GF-D8 (cell line): ENCODE data around the gene EEF1AKMT1.
"Not testable (repeated sequence)": the region's sequence is repeated elsewhere in the genome, so short reads cannot be mapped to it uniquely, and the experiment has no call there.

ENCODE experiments used
- DNase-seq: peaks from one replicate; lab custom pipeline; 2025; lab: John Stamatoyannopoulos, UW

Gene EEF1AKMT1

DNA sequence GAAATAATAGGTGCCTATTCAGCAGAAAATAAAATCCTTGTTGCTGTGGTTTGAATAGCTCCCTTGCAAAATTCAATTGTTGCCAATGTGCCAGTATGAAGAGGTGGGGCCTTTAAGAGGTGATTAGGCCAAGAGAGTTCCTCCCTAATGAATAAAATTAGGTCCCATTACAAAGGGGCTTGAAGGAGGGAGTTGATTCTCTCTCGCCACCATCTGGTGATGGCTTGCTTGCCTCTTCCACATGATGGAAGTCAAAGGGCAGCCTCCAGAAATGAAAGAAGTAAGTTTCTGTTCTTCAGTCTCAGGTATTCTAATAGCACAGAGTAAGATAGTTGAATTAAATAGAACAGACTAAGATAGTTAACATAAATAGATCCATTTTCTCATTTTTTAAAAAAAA, 3.0 kb upstream of the EEF1AKMT1 start:
- no peak for DNase-seq

GRCh38 chr13:20775961-20776360, 2.2 kb upstream of the EEF1AKMT1 start:
- DNase-seq = no peak

GRCh38 chr13:20774746-20775145, 985 bp upstream of the EEF1AKMT1 start:
- no peak for DNase-seq

DNA sequence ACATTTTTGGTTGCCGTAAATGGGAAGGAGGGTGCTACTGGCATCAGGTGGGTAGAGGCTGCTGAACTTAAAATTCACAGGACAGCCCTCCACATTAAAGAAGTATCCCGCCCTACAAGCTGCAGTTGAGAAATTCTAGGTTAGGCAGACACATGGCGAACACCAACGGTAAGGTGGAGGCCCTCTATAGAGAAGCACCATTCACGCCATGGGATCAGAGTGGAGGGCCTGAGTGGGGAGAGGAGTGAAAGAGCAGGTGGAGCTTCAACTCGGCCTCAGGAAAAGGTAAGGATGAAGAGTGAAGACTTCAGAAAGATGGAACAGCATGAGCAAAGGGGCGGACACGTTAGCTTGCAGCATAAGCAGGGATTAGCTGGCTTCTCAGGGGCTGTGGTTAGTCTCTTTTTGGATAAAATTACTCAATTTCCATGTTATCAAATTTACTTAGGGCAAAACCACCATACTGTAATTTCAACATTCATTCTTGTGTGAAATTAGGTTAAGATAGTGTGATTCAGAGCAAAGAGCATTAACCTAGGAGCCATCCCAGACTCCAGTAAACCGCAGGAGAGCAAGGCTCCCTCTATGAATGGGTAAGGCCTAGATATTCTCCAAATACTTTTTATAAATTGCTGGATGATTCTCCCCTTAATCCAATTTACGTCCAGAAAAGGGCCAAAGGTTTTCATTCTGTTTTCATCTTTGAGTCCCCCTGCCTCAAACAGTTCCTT, 1.2 kb downstream of the EEF1AKMT1 start:
- peak; percentile 63 for DNase-seq

DNA sequence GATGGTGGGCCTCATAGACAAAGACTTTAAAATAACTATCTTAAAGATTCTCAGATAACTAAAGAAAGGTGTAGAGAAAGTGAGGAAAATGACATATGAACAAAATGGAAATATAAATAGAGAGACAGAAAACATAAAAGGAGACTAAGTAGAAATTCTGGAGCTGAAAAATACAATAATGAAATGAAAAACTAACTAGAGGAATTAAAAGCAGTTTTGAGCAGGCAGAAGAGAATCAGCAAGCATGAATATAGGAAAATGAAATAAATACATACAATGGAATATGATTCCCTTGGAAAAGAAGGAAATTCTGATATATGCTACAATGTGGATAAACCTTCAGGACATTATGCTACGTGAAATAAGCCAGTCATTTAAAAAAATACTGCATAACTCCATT, 3.9 kb downstream of the EEF1AKMT1 start:
- DNase-seq = no peak

GRCh38 chr13:20769091-20769490, 4.7 kb downstream of the EEF1AKMT1 start:
- DNase-seq = peak; percentile 11

DNA sequence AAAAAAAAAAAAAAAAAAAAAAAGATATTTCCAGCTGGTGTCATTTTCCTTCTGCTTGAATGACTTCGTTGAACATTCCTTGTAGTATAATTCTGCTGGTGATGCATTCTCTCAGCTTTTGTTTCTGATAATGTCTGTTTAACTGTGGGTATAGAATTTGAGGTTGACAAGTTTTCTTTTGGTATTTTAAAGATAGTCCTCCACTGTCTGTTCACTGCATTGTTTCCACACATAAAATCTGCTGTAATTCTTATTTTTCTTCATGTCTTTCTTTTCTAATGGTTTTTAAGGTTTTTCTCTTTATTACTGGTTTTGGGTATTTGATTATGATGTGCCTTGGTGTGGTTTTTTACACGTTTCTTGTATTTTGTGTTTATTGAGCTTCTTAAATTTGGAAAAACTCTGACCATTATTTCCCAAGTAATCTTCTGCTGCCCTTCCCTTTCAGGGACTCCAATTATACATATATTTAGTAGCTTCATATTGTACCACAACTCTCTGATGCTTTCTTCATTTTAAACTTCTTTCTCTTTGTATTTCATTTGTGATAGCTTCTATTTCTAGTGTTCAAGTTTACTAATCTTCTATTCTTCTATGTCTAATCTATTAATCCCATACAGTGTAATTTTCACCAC, 6.3 kb downstream of the EEF1AKMT1 start:
- no peak for DNase-seq

- DNase-seq = no peak
Observed at GRCh38 chr13:20760872-20761271, 12.9 kb downstream of the EEF1AKMT1 start.

GRCh38 chr13:20754009-20754408, 19.8 kb downstream of the EEF1AKMT1 start:
- DNase-seq = no peak

GRCh38 chr13:20749377-20749776, 24.4 kb downstream of the EEF1AKMT1 start:
- DNase-seq = no peak

- not testable (repeated sequence) for DNase-seq
Observed at GRCh38 chr13:20743830-20744404, 29.8 kb downstream of the EEF1AKMT1 start.

DNA sequence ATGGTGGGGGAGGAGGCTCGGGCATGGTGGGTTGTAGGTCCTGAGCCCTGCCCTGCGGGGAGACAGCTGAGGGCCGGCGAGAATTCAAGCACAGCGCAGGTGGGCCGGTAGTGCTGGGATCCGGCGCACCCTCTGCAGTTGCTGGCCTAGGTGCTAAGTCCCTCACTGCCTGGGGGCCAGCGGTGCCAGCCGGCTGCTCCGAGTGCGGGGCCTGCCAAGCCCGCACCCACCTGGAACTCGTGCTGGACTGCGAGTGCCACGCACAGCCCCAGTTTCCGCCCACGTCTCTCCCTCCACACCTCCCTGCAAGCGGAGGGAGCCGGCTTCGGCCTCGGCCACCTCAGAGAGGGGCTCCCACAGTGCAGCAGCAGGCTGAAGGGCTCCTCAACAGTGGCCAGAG, 33.7 kb downstream of the EEF1AKMT1 start:
- DNase-seq = no peak

DNA sequence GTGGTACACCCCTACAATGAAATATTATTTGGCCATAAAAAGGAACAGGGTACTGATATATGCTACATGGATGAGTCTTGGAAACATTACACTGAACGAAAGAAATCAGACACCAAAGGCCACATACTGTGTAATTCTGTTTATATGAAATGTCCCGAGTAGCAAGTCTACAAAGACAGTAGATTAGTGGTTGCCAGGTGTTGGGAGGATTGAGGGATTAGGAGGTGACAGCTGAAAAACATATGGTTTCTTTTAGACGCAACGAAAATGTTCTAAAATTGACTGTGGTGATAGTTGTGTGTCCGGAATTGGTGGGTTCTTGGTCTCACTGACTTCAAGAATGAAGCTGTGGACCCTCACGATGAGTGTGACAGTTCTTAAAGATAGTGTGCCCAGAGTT, 35.1 kb downstream of the EEF1AKMT1 start:
- DNase-seq = no peak

DNA sequence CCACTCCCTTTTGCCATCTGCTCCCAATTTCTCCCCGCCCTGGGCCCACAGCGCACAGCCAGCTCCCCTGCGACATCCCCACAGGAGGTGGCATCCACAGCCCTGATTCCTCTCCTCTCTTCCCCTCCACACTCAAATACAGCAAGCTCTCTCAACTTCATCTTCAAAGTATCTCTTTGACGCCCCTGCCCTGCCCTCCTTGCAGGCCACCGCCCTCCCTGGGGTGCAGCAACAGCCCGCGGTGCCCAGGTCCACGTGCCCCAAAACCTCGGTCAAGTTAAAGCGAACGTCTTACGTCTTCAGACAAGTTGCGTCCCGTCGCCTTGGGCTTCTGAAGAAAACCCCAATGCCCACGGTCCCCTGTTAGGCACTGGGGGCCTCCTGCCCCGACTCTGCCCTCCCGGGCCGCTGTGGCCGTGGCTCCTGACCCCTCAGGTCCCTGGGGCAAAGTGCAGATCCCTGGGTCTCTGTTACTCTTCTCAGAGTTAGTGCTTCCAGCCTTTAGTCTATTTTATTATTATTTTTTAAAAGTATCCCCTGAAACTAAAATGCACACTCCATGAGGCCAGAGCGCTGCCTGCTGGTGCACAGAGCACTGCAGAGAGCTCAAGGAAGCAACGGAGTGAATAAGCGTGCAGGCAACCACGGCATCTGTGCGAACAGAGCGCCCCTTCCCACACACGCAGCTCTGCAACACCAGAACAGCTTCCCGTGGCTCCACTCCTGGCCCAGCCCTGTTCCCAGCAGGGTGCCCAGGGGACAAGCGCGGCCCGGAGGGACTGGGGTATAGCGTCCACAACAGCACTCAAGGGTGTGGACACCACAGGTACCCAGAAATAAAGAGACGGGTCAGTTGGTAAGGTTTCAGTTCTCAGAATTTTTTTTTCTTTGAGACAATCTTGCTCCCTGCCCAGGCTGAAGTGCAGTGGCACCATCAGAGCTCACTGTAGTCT, 43.9 kb downstream of the EEF1AKMT1 start:
- DNase-seq = no peak

GRCh38 chr13:20728579-20729311, 45.0 kb downstream of the EEF1AKMT1 start:
- no peak for DNase-seq

DNA sequence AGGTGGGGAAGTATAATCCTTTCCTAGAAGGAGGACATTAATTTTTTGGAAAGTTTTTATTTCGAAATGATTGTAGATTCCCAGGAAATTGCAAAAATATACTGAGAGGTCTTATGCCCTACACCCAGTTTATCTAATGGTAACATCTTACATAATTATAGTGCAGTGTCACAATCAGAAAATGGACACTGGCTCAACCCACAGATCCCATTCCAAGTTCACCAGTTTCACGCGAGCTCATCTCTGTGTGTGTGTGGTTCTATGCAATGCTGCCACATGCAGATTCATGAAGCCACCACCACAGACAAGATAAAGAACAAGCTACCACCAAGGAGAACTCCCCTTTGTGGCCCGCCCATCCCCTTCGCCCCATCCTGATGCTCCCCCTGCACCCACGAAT, 45.9 kb downstream of the EEF1AKMT1 start:
- no peak for DNase-seq

DNA sequence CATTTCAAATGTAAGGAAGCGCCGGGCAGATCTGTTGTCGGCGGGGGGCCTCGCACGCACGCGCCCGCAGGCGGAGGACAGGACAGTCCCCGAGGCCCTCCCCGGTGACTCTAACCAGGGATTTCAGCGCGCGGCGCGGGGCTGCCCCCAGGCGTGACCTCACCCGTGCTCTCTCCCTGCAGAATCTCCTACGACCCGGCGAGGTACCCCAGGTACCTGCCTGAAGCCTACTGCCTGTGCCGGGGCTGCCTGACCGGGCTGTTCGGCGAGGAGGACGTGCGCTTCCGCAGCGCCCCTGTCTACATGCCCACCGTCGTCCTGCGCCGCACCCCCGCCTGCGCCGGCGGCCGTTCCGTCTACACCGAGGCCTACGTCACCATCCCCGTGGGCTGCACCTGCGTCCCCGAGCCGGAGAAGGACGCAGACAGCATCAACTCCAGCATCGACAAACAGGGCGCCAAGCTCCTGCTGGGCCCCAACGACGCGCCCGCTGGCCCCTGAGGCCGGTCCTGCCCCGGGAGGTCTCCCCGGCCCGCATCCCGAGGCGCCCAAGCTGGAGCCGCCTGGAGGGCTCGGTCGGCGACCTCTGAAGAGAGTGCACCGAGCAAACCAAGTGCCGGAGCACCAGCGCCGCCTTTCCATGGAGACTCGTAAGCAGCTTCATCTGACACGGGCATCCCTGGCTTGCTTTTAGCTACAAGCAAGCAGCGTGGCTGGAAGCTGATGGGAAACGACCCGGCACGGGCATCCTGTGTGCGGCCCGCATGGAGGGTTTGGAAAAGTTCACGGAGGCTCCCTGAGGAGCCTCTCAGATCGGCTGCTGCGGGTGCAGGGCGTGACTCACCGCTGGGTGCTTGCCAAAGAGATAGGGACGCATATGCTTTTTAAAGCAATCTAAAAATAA, 52.1 kb downstream of the EEF1AKMT1 start:
- no peak for DNase-seq

DNA sequence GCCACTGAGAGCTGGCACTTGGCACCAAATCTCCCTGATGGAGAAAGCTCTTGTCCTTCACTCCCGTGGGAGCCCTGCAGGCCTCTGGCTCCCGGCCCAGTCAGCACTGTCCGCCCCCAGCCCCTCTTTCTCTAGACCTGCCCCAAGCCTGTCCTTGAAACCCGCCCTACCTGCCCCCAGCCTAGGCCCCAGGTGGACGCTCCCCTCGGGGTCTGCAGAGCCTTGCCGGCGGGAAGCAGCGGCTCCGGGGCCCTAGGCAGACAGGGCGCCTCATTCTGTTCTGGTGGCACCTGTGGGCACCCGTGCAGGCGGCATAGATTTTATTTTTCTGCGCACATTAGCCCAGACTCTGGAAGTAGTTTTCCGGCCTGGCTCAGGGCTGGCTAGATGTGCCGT, 52.7 kb downstream of the EEF1AKMT1 start:
- DNase-seq = no peak

GRCh38 chr13:20720499-20720898, 53.3 kb downstream of the EEF1AKMT1 start:
- no peak for DNase-seq

DNA sequence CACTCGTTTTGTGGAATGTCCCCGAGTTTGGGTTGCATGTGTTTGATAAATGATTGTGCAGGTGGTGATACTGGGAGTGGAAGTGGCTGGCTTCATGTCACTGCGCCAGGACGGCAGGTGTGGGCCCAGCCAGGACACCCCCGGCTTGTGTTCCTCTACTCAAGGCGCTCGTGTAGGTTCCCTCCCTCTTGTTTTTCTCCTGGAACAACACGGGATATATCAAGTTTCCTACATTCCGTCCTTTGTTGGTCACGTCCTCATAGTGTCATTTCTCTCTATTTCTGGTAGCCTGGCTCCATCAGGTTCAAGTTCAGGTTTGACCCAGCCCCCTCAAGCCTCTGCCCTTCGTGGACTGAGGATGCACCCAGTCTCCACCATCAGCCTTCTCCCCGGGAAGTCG, 54.0 kb downstream of the EEF1AKMT1 start:
- DNase-seq = no peak
